ENCODE results near the gene GPC5. TPM values are rescaled to one million over a fixed set of nuclear protein-coding genes. Genes with fewer than 3 reads are reported as not detected.
A peak's percentile ranks its signal among the peaks of the same experiment; 100 is the strongest.

GPC5 gene
- total and polyA plus RNA-seq, 9 of the 15 experiments (the other 6 are each of a cell fraction or from before 2014, with no cell fraction given), result 0.18 to 0.27 TPM; not detected in 7

DNA sequence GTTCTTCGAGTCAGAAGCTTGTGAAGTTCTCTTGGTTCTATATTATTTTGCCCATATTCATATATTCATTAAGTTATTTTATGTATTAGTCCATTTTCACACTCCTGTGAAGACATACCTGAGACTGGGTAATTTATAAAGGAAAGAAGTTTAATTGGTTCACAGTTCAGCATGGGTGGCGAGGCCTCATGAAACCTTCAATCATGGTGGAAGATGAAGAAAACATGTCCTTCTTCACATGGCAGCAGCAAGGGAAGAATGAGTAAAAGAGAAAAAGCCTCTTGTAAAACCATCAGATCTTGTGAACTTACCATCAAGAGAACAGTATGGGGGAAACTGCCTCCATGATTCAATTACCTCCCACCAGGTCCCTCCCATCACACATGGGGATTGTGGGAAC lies 182.3 kb downstream of the GPC5 start:
- no TSS peak for BruUV-seq (replicated peaks)
- DNase-seq (ENCODE audit: extremely low read depth in 1 of 4, low spot score in 3 of 4), result no peak
- no peak for FAIRE-seq
- TF ChIP-seq ZFP30 (CRISPR knock-in tag; IDR thresholded peaks at IDR 0.05; ENCODE audit: borderline replicate concordance) (no peak), ZNF232 (CRISPR knock-in tag; IDR thresholded peaks at IDR 0.05) (0 out of 2 replicates have a peak, but pooled peaks have one; percentile 49), ETV6 (IDR thresholded peaks at IDR 0.05; ENCODE audit: borderline replicate concordance in 1 of 2, low read depth in 2 of 2, low read length in 1 of 2) (no peak), ETV6 (CRISPR knock-in tag; IDR thresholded peaks at IDR 0.05; ENCODE audit: borderline replicate concordance) (0 out of 2 replicates have a peak, but pooled peaks have one; percentile 61), ZNF239 (CRISPR knock-in tag; IDR thresholded peaks at IDR 0.05) (no peak), MCM7 (IDR thresholded peaks at IDR 0.05) (no peak), ZNF217 (CRISPR knock-in tag; IDR thresholded peaks at IDR 0.05) (0 out of 2 replicates have a peak, but pooled peaks have one; percentile 64)
- TF ChIP-seq, protein P1, sequence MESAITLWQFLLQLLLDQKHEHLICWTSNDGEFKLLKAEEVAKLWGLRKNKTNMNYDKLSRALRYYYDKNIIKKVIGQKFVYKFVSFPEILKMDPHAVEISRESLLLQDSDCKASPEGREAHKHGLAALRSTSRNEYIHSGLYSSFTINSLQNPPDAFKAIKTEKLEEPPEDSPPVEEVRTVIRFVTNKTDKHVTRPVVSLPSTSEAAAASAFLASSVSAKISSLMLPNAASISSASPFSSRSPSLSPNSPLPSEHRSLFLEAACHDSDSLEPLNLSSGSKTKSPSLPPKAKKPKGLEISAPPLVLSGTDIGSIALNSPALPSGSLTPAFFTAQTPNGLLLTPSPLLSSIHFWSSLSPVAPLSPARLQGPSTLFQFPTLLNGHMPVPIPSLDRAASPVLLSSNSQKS (CRISPR knock-in tag; IDR thresholded peaks at IDR 0.05), result no peak
- TF ChIP-seq, protein P2, sequence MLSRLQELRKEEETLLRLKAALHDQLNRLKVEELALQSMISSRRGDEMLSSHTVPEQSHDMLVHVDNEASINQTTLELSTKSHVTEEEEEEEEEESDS (CRISPR knock-in tag; IDR thresholded peaks at IDR 0.05), result no peak
- in situ Hi-C loops (cut with MboI) (no loop called here), intact Hi-C loops (cut with micrococcal nuclease) (no loop called here)
- no peaks in the 10 kb centered on the region for H3K36me3 ChIP-seq (ENCODE audit: control insufficient read depth, insufficient read depth, low read length)
- H3K9me3 ChIP-seq (replicated peaks; ENCODE audit: control insufficient read depth, insufficient read depth, low read depth, low read length), result peaks cover 3% of the 10 kb centered on the region; the same call in 1 of the 2 replicates
- H3K9ac ChIP-seq (ENCODE audit: insufficient read depth in 1 of 2, low read depth in 2 of 2, low read length in 2 of 2), result no peak overlapping the region
- H3K27me3 ChIP-seq (ENCODE audit: control insufficient read depth in 2 of 2, insufficient read depth in 2 of 2, low read length in 2 of 2), result no peaks in the 10 kb centered on the region
- no peak for ATAC-seq
- H3K4me2 ChIP-seq (ENCODE audit: insufficient read depth, low read length), result no peak overlapping the region
- H2AFZ ChIP-seq (ENCODE audit: low read depth, low read length), result no peak overlapping the region
- H3K79me2 ChIP-seq (ENCODE audit: control insufficient read depth, insufficient read depth, low read length), result no peaks in the 10 kb centered on the region
- no peaks in the 10 kb centered on the region for H3K4me1 ChIP-seq (replicated peaks in 1 of 2; ENCODE audit: control insufficient read depth in 2 of 2, insufficient read depth in 2 of 2, low read length in 2 of 2)
- ChIA-PET CTCF (ENCODE audit: low intra/inter-chr PET ratio) (no interaction called here), POLR2A (no interaction called here)
- no peaks in the 10 kb centered on the region for H4K20me1 ChIP-seq (replicated peaks; ENCODE audit: control insufficient read depth, insufficient read depth, low read length)
- under 1% methylated on average over 2 of the region's 2 CpGs for WGBS (ENCODE audit: insufficient coverage, low coverage, missing lambda C conversion rate)
- H3K9me1 ChIP-seq (ENCODE audit: control insufficient read depth, insufficient read depth, low read length), result no peaks in the 10 kb centered on the region
- H3K4me3 ChIP-seq, result no peak overlapping the region
- no peak overlapping the region for H3K27ac ChIP-seq (ENCODE audit: extremely low read depth, low read depth, low read length)
